ENCODE data around the gene ZC3H12D. TPM values are rescaled to one million over a fixed set of nuclear protein-coding genes. Genes with fewer than 3 reads are reported as not detected.

The ZC3H12D gene
- polyA plus RNA-seq, 4 donors, result 2.0 to 4.0 (median 3.1) TPM

GRCh38 chr6:149414821-149415220, 70.0 kb downstream of the ZC3H12D start:
- no peak for FAIRE-seq
- Histone ChIP-seq H3K27me3 (ENCODE audit: control insufficient read depth in 3 of 3, insufficient read depth in 3 of 3, low read length in 3 of 3) (no peaks in the 10 kb centered on the region), H3K4me3 (ENCODE audit: low read depth in 1 of 3, low read length in 3 of 3) (no peak overlapping the region), H3K36me3 (ENCODE audit: control insufficient read depth in 3 of 3, insufficient read depth in 2 of 3, low read depth in 1 of 3, low read length in 3 of 3) (peaks cover 0 to 3% (median 0%) of the 10 kb centered on the region in 3 donors), H3K9me3 (ENCODE audit: control insufficient read depth in 2 of 2, insufficient read depth in 1 of 2, low read depth in 1 of 2, low read length in 1 of 2) (no peaks in the 10 kb centered on the region), H3K27ac (ENCODE audit: low read depth in 1 of 3, low read length in 2 of 3) (no peak overlapping the region), H3K4me1 (ENCODE audit: control insufficient read depth in 3 of 3, insufficient read depth in 2 of 3, low read depth in 1 of 3, low read length in 2 of 3) (no peaks in the 10 kb centered on the region)
- DNase-seq, result peak; percentile 51 to 61
- 22 to 65% (median 37%) methylated on average over 4 of the region's 4 CpGs for WGBS, 3 donors

- DNase-seq (no peak), FAIRE-seq (no peak)
- no peaks in the 10 kb centered on the region for H3K27me3 ChIP-seq (ENCODE audit: control insufficient read depth in 3 of 3, insufficient read depth in 3 of 3, low read length in 3 of 3)
- no peaks in the 10 kb centered on the region for H3K4me1 ChIP-seq (ENCODE audit: control insufficient read depth in 3 of 3, insufficient read depth in 2 of 3, low read depth in 1 of 3, low read length in 2 of 3)
- no peak overlapping the region for H3K4me3 ChIP-seq (ENCODE audit: low read depth in 1 of 3, low read length in 3 of 3)
- H3K27ac ChIP-seq (ENCODE audit: low read depth in 1 of 3, low read length in 2 of 3), result no peak overlapping the region
- H3K9me3 ChIP-seq (ENCODE audit: control insufficient read depth in 2 of 2, insufficient read depth in 1 of 2, low read depth in 1 of 2, low read length in 1 of 2), result no peaks in the 10 kb centered on the region
- peaks cover 0 to 3% (median 3%) of the 10 kb centered on the region in 3 donors for H3K36me3 ChIP-seq (ENCODE audit: control insufficient read depth in 3 of 3, insufficient read depth in 2 of 3, low read depth in 1 of 3, low read length in 3 of 3)
- 70 to 96% (median 94%) methylated on average over 4 of the region's 4 CpGs for WGBS, 3 donors
These were observed 70.8 kb downstream of the ZC3H12D start for GRCh38 chr6:149414009-149414408.

- Histone ChIP-seq H3K4me3 (ENCODE audit: low read depth in 1 of 3, low read length in 3 of 3) (no peak overlapping the region), H3K36me3 (ENCODE audit: control insufficient read depth in 3 of 3, insufficient read depth in 2 of 3, low read depth in 1 of 3, low read length in 3 of 3) (peaks cover 0 to 7% (median 3%) of the 10 kb centered on the region in 3 donors), H3K9me3 (ENCODE audit: control insufficient read depth in 2 of 2, insufficient read depth in 1 of 2, low read depth in 1 of 2, low read length in 1 of 2) (no peaks in the 10 kb centered on the region), H3K27ac (ENCODE audit: low read depth in 1 of 3, low read length in 2 of 3) (no peak overlapping the region), H3K27me3 (ENCODE audit: control insufficient read depth in 3 of 3, insufficient read depth in 3 of 3, low read length in 3 of 3) (no peaks in the 10 kb centered on the region), H3K4me1 (ENCODE audit: control insufficient read depth in 3 of 3, insufficient read depth in 2 of 3, low read depth in 1 of 3, low read length in 2 of 3) (no peaks in the 10 kb centered on the region)
- no peak for FAIRE-seq
- DNase-seq, result no peak
These were observed 74.3 kb downstream of the ZC3H12D start for GRCh38 chr6:149410557-149410956.

GRCh38 chr6:149409617-149410016, 75.2 kb downstream of the ZC3H12D start:
- FAIRE-seq (no peak), DNase-seq (no peak)
- Histone ChIP-seq H3K4me1 (ENCODE audit: control insufficient read depth in 3 of 3, insufficient read depth in 2 of 3, low read depth in 1 of 3, low read length in 2 of 3) (no peaks in the 10 kb centered on the region), H3K36me3 (ENCODE audit: control insufficient read depth in 3 of 3, insufficient read depth in 2 of 3, low read depth in 1 of 3, low read length in 3 of 3) (peaks cover 0 to 7% (median 3%) of the 10 kb centered on the region in 3 donors), H3K27me3 (ENCODE audit: control insufficient read depth in 3 of 3, insufficient read depth in 3 of 3, low read length in 3 of 3) (no peaks in the 10 kb centered on the region), H3K4me3 (ENCODE audit: low read depth in 1 of 3, low read length in 3 of 3) (no peak overlapping the region), H3K27ac (ENCODE audit: low read depth in 1 of 3, low read length in 2 of 3) (no peak overlapping the region), H3K9me3 (ENCODE audit: control insufficient read depth in 2 of 2, insufficient read depth in 1 of 2, low read depth in 1 of 2, low read length in 1 of 2) (no peaks in the 10 kb centered on the region)
- 91 to 96% (median 92%) methylated on average over 3 of the region's 3 CpGs for WGBS, 3 donors

- Histone ChIP-seq H3K36me3 (ENCODE audit: control insufficient read depth in 3 of 3, insufficient read depth in 2 of 3, low read depth in 1 of 3, low read length in 3 of 3) (peaks cover 0 to 7% (median 6%) of the 10 kb centered on the region in 3 donors), H3K27ac (ENCODE audit: low read depth in 1 of 3, low read length in 2 of 3) (no peak overlapping the region), H3K4me1 (ENCODE audit: control insufficient read depth in 3 of 3, insufficient read depth in 2 of 3, low read depth in 1 of 3, low read length in 2 of 3) (no peaks in the 10 kb centered on the region), H3K9me3 (ENCODE audit: control insufficient read depth in 2 of 2, insufficient read depth in 1 of 2, low read depth in 1 of 2, low read length in 1 of 2) (no peaks in the 10 kb centered on the region), H3K4me3 (ENCODE audit: low read depth in 1 of 3, low read length in 3 of 3) (no peak overlapping the region), H3K27me3 (ENCODE audit: control insufficient read depth in 3 of 3, insufficient read depth in 3 of 3, low read length in 3 of 3) (no peaks in the 10 kb centered on the region)
- WGBS, 3 donors, result 70 to 82% (median 71%) methylated on average over 5 of the region's 5 CpGs
- no peak for FAIRE-seq
- DNase-seq, result no peak
These were observed 78.7 kb downstream of the ZC3H12D start for GRCh38 chr6:149405823-149406765.

GRCh38 chr6:149403534-149403933, 81.3 kb downstream of the ZC3H12D start:
- WGBS, 3 donors, result 96 to 98% (median 98%) methylated on average over 3 of the region's 3 CpGs
- DNase-seq (no peak), FAIRE-seq (no peak)
- H3K27me3 ChIP-seq (ENCODE audit: control insufficient read depth in 3 of 3, insufficient read depth in 3 of 3, low read length in 3 of 3), result no peaks in the 10 kb centered on the region
- no peaks in the 10 kb centered on the region for H3K4me1 ChIP-seq (ENCODE audit: control insufficient read depth in 3 of 3, insufficient read depth in 2 of 3, low read depth in 1 of 3, low read length in 2 of 3)
- H3K27ac ChIP-seq (ENCODE audit: low read depth in 1 of 3, low read length in 2 of 3), result no peak overlapping the region
- peaks cover 4 to 11% (median 6%) of the 10 kb centered on the region in 3 donors for H3K36me3 ChIP-seq (ENCODE audit: control insufficient read depth in 3 of 3, insufficient read depth in 2 of 3, low read depth in 1 of 3, low read length in 3 of 3)
- H3K9me3 ChIP-seq (ENCODE audit: control insufficient read depth in 2 of 2, insufficient read depth in 1 of 2, low read depth in 1 of 2, low read length in 1 of 2), result no peaks in the 10 kb centered on the region
- no peak overlapping the region for H3K4me3 ChIP-seq (ENCODE audit: low read depth in 1 of 3, low read length in 3 of 3)

GRCh38 chr6:149400050-149400449, 84.8 kb downstream of the ZC3H12D start, which contains the start of gene SUMO4:
Gene SUMO4, plus strand, starts transcription at chr6:149400262. Its CDS starts 130 bp downstream, at chr6:149400392.
- Histone ChIP-seq H3K36me3 (ENCODE audit: control insufficient read depth in 3 of 3, insufficient read depth in 2 of 3, low read depth in 1 of 3, low read length in 3 of 3) (peaks cover 4 to 7% (median 6%) of the 10 kb centered on the region in 3 donors), H3K4me1 (ENCODE audit: control insufficient read depth in 3 of 3, insufficient read depth in 2 of 3, low read depth in 1 of 3, low read length in 2 of 3) (no peaks in the 10 kb centered on the region), H3K9me3 (ENCODE audit: control insufficient read depth in 2 of 2, insufficient read depth in 1 of 2, low read depth in 1 of 2, low read length in 1 of 2) (no peaks in the 10 kb centered on the region), H3K4me3 (ENCODE audit: low read depth in 1 of 3, low read length in 3 of 3) (no peak within 1 kb of the TSS), H3K27me3 (ENCODE audit: control insufficient read depth in 3 of 3, insufficient read depth in 3 of 3, low read length in 3 of 3) (no peaks in the 10 kb centered on the region), H3K27ac (ENCODE audit: low read depth in 1 of 3, low read length in 2 of 3) (no peak within 1 kb of the TSS)
- WGBS, 3 donors, result 96 to 99% (median 97%) methylated on average over 11 of the region's 11 CpGs
- no peak for FAIRE-seq
- no peak for DNase-seq

GRCh38 chr6:149397384-149397783, 87.4 kb downstream of the ZC3H12D start:
- no peak for FAIRE-seq

More at GRCh38 chr6:149397384-149397783, 87.4 kb downstream of the ZC3H12D start:
- H3K4me3 ChIP-seq (ENCODE audit: low read depth in 1 of 3, low read length in 3 of 3), result no peak overlapping the region
- no peaks in the 10 kb centered on the region for H3K4me1 ChIP-seq (ENCODE audit: control insufficient read depth in 3 of 3, insufficient read depth in 2 of 3, low read depth in 1 of 3, low read length in 2 of 3)
- no peaks in the 10 kb centered on the region for H3K9me3 ChIP-seq (ENCODE audit: control insufficient read depth in 2 of 2, insufficient read depth in 1 of 2, low read depth in 1 of 2, low read length in 1 of 2)
- no peaks in the 10 kb centered on the region for H3K27me3 ChIP-seq (ENCODE audit: control insufficient read depth in 3 of 3, insufficient read depth in 3 of 3, low read length in 3 of 3)
- H3K36me3 ChIP-seq (ENCODE audit: control insufficient read depth in 3 of 3, insufficient read depth in 2 of 3, low read depth in 1 of 3, low read length in 3 of 3), result peaks cover 4 to 5% (median 4%) of the 10 kb centered on the region in 3 donors
- WGBS, 3 donors, result 90 to 94% (median 90%) methylated on average over 6 of the region's 6 CpGs
- H3K27ac ChIP-seq (ENCODE audit: low read depth in 1 of 3, low read length in 2 of 3), result no peak overlapping the region
- DNase-seq, result no peak
